Mesendoderm (in vitro differentiated cells): ENCODE results near the gene TSPAN15.
"Not testable (repeated sequence)": the region's sequence is repeated elsewhere in the genome, so short reads cannot be mapped to it uniquely, and the experiment has no call there.

Source experiments
- DNase-seq: peaks from one replicate; pipeline ENCODE4 v3.0.0; 2013
- H2AK5ac ChIP-seq: 2 replicates; pipeline ENCODE4 v1.6.1; 2013; ENCODE audit warnings: low read length, inconsistent platforms
- H2BK120ac ChIP-seq: 2 replicates; pipeline ENCODE4 v1.6.1; 2013; ENCODE audit warnings: low read depth, mild to moderate bottlenecking, low read length, moderate library complexity, mixed read lengths
- H2BK15ac ChIP-seq: replicated peaks from 2 replicates; pipeline ENCODE4 v1.6.1; 2013; ENCODE audit warnings: low read depth, mild to moderate bottlenecking, moderate library complexity
- H2BK5ac ChIP-seq: 2 replicates; pipeline ENCODE4 v1.6.1; 2013; ENCODE audit warnings: low read length, inconsistent platforms
- H3K18ac ChIP-seq: 2 replicates; pipeline ENCODE4 v1.6.1; 2013; ENCODE audit warnings: mild to moderate bottlenecking, low read length, mixed read lengths
- H3K23ac ChIP-seq: one replicate; pipeline ENCODE4 v1.6.1; 2013; ENCODE audit warnings: low read length
- H3K27ac ChIP-seq: 2 replicates; pipeline ENCODE4 v1.5.1; 2013; ENCODE audit warnings: low read depth, mild to moderate bottlenecking, inconsistent platforms, low read length, moderate library complexity
- H3K27me3 ChIP-seq: 2 replicates; pipeline ENCODE4 v1.6.1; 2013; ENCODE audit warnings: low read length, control low read depth, mild to moderate bottlenecking, inconsistent platforms; ENCODE audit not compliant: insufficient read depth, poor library complexity
- H3K36me3 ChIP-seq: 2 replicates; pipeline ENCODE4 v1.6.1; 2013; ENCODE audit warnings: low read length, inconsistent platforms; ENCODE audit not compliant: control insufficient read depth, insufficient read depth
- H3K4ac ChIP-seq: one replicate; pipeline ENCODE4 v1.6.1; 2013; ENCODE audit warnings: low read depth, mild to moderate bottlenecking, low read length, moderate library complexity
- H3K4me1 ChIP-seq: 2 replicates; pipeline ENCODE4 v1.6.1; 2013; ENCODE audit warnings: low read depth, low read length, inconsistent platforms; ENCODE audit not compliant: control insufficient read depth
- H3K4me2 ChIP-seq: 2 replicates; pipeline ENCODE4 v1.6.1; 2013; ENCODE audit warnings: low read length
- H3K4me3 ChIP-seq: 2 replicates; pipeline ENCODE4 v1.5.1; 2013; ENCODE audit warnings: mild to moderate bottlenecking, low read length
- H3K56ac ChIP-seq: one replicate; pipeline ENCODE4 v1.6.1; 2013; ENCODE audit warnings: low read length
- H3K79me1 ChIP-seq: 2 replicates; pipeline ENCODE4 v1.6.1; 2013; ENCODE audit warnings: low read length, inconsistent platforms
- H3K79me2 ChIP-seq: 2 replicates; pipeline ENCODE4 v1.6.1; 2013; ENCODE audit warnings: mild to moderate bottlenecking, low read length; ENCODE audit not compliant: control insufficient read depth, insufficient read depth
- H3K9ac ChIP-seq: 2 replicates; pipeline ENCODE4 v1.6.1; 2013; ENCODE audit warnings: low read length, inconsistent platforms
- H4K5ac ChIP-seq: one replicate; pipeline ENCODE4 v1.6.1; 2013; ENCODE audit warnings: low read length
- H4K8ac ChIP-seq: one replicate; pipeline ENCODE4 v1.6.1; 2013; ENCODE audit warnings: low read depth, mild to moderate bottlenecking, control low read depth, low read length, moderate library complexity
- WGBS: extraction: QIAGEN DNeasy Blood & Tissue Kit; methylation state at CpG from one replicate; pipeline ENCODE4 v1.1.7; 2013; ENCODE audit warnings: low lambda C conversion rate, missing lambda C conversion rate; ENCODE audit not compliant: insufficient coverage; ENCODE audit errors: extremely low coverage; 5-methylcytosine and 5-hydroxymethylcytosine counted together

The TSPAN15 gene

DNA sequence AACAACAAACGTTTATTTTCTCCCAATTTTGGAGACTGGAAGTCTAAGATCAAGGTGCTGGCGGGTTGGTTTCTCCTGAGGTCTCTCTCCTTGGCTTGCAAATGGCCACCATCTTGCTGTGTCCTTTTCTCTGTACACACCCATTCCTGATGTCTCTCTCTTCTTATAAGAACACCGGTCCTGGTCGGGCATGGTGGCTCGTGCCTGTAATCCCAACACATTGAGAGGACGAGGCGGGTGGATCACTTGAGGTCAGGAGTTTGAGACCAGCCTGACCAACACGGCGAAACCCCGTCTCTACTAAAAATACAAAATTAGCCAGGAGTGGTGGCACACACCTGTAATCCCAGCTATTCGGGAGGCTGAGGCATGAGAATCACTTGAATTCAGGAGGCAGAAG lies 85.3 kb downstream of the TSPAN15 start:
- H2BK15ac ChIP-seq, DNase-seq, H3K36me3 ChIP-seq, H2BK120ac ChIP-seq, H3K9ac ChIP-seq, H3K79me2 ChIP-seq, H2BK5ac ChIP-seq, H3K27ac ChIP-seq, H3K4me1 ChIP-seq, H3K4me2 ChIP-seq, H3K23ac ChIP-seq, H3K27me3 ChIP-seq, H3K4me3 ChIP-seq, H2AK5ac ChIP-seq, H3K56ac ChIP-seq, H3K79me1 ChIP-seq, H3K4ac ChIP-seq, H4K5ac ChIP-seq, H3K18ac ChIP-seq, H4K8ac ChIP-seq: not testable (repeated sequence)
- no CpG with 5 or more reads among the region's 11 CpGs for WGBS

DNA sequence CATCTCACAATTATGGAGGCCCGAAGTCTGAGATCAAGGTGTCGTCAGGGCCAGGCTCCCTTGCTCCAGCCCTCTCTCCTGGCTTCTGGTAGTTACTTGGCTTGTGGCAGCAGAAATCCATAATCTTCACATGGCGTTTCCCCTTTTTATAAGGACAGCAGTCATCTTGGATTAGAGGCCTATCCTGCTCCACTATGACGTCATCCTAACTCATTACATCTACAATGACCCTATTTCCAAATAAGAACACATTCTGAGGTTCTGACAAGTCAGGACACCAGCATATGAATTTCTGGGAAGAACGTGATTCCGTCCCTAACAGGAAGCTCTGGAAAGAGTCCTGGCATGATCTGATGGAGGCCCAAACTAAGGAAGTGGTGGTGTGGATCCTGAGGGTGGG lies 86.2 kb downstream of the TSPAN15 start:
- Histone ChIP-seq H2BK15ac (no peak overlapping the region), H4K5ac (no peak overlapping the region), H3K4me2 (no peak overlapping the region), H3K18ac (no peak overlapping the region), H3K27ac (no peak overlapping the region), H3K79me1 (no peaks in the 10 kb centered on the region), H3K4ac (no peak overlapping the region), H3K4me3 (no peak overlapping the region), H2BK120ac (no peak overlapping the region), H2BK5ac (no peak overlapping the region), H3K36me3 (no peaks in the 10 kb centered on the region), H3K56ac (no peak overlapping the region), H3K27me3 (no peaks in the 10 kb centered on the region), H3K79me2 (no peaks in the 10 kb centered on the region), H2AK5ac (no peak overlapping the region), H3K23ac (no peak overlapping the region), H4K8ac (no peak overlapping the region), H3K9ac (no peak overlapping the region), H3K4me1 (no peaks in the 10 kb centered on the region)
- DNase-seq = no peak
- no CpG with 5 or more reads among the region's 6 CpGs for WGBS

DNA sequence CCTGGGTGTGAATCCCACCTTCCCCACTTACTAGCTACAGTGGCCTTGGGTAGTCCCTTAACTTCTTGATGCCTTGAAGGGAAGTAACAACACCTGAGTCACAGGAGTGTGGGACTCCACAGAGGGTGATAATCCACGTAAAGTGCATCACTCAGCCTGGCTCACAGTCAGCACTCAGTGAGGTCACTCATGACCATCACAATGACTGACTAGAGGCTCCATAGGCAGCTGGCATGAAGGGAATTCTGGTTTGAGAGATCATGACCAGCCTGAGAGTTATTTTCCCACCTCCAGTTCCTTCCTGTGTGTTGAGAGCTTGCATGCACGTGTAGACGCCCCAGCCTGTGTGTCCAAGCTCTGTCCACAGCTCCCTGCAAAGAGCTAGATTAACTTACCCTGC lies 87.2 kb downstream of the TSPAN15 start:
- H4K8ac ChIP-seq = no peak overlapping the region
- WGBS = no CpG with 5 or more reads among the region's 3 CpGs

DNA sequence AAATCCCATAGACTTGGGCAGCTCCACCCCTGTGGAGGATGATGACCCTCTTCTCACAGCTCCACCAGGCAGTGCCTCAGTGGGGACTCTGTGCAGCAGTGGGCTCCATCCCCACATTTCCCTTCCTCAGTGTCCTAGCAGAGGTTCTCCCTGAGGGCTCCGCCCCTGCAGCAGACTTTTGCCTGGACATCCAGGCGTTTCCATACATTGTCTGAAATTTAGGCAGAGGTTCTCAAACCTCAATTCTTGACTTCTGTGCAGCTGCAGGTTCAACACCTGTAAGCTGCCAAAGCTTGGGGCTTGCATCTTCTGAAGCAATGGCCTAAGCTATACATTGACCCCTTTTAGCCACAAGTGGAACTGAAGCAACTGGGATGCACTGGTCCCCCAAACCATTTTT lies 90.2 kb downstream of the TSPAN15 start:
- Histone ChIP-seq H3K27me3 (no peaks in the 10 kb centered on the region), H2BK5ac (no peak overlapping the region), H4K8ac (no peak overlapping the region), H3K56ac (no peak overlapping the region), H3K79me1 (no peaks in the 10 kb centered on the region), H3K23ac (no peak overlapping the region), H2AK5ac (no peak overlapping the region), H3K36me3 (no peaks in the 10 kb centered on the region), H4K5ac (no peak overlapping the region), H2BK120ac (no peak overlapping the region), H3K79me2 (no peaks in the 10 kb centered on the region), H3K4me1 (no peaks in the 10 kb centered on the region), H3K4me3 (no peak overlapping the region), H3K27ac (no peak overlapping the region), H3K4me2 (no peak overlapping the region), H3K18ac (no peak overlapping the region), H3K9ac (no peak overlapping the region), H2BK15ac (no peak overlapping the region), H3K4ac (no peak overlapping the region)
- WGBS = no CpG with 5 or more reads among the region's 2 CpGs
- no peak for DNase-seq

More for the DNA sequence above, 87.2 kb downstream of the TSPAN15 start:
- H2BK5ac ChIP-seq = no peak overlapping the region
- no peak overlapping the region for H3K56ac ChIP-seq
- no peak overlapping the region for H3K18ac ChIP-seq
- H3K23ac ChIP-seq = no peak overlapping the region
- no peak overlapping the region for H3K4me3 ChIP-seq
- no peaks in the 10 kb centered on the region for H3K27me3 ChIP-seq
- no peak overlapping the region for H3K4ac ChIP-seq
- H3K4me2 ChIP-seq = no peak overlapping the region
- H4K5ac ChIP-seq = no peak overlapping the region
- no peak overlapping the region for H3K27ac ChIP-seq
- H3K9ac ChIP-seq = no peak overlapping the region
- H2BK15ac ChIP-seq = no peak overlapping the region
- H3K79me1 ChIP-seq = no peaks in the 10 kb centered on the region
- no peaks in the 10 kb centered on the region for H3K36me3 ChIP-seq
- no peaks in the 10 kb centered on the region for H3K4me1 ChIP-seq
- H2BK120ac ChIP-seq = no peak overlapping the region
- no peak overlapping the region for H2AK5ac ChIP-seq
- H3K79me2 ChIP-seq = no peaks in the 10 kb centered on the region
- no peak for DNase-seq

DNA sequence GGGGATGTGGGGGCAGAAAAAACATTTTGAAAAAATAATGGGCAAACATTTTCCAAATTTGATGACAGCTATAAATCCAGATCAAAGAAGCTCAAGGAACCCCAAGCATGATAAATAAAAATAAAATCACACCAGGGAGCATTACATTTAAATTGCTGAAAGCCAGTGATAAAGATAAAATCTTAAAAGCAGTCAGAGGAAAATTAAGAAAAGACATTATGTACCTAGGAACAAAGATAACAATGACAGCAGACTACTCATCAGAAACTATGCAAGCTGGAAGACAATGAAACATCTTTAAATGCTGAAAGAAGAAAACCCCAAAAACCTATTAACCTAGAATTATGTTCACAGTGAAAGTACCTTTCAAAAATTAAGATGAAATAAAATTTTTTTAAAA lies 98.7 kb downstream of the TSPAN15 start:
- H3K4me1 ChIP-seq = no peaks in the 10 kb centered on the region
- no peaks in the 10 kb centered on the region for H3K36me3 ChIP-seq
- H3K4me2 ChIP-seq = no peak overlapping the region
- no peaks in the 10 kb centered on the region for H3K27me3 ChIP-seq
- no peak overlapping the region for H3K4ac ChIP-seq
- H2BK5ac ChIP-seq = no peak overlapping the region
- H2AK5ac ChIP-seq = no peak overlapping the region
- no peak overlapping the region for H3K27ac ChIP-seq
- no peak overlapping the region for H3K9ac ChIP-seq
- H2BK15ac ChIP-seq = no peak overlapping the region
- H4K5ac ChIP-seq = no peak overlapping the region
- H3K79me2 ChIP-seq = no peaks in the 10 kb centered on the region
- H3K23ac ChIP-seq = no peak overlapping the region
- no peak overlapping the region for H4K8ac ChIP-seq
- no peaks in the 10 kb centered on the region for H3K79me1 ChIP-seq
- DNase-seq = no peak
- no peak overlapping the region for H3K4me3 ChIP-seq
- H2BK120ac ChIP-seq = no peak overlapping the region
- H3K56ac ChIP-seq = no peak overlapping the region
- no peak overlapping the region for H3K18ac ChIP-seq

DNA sequence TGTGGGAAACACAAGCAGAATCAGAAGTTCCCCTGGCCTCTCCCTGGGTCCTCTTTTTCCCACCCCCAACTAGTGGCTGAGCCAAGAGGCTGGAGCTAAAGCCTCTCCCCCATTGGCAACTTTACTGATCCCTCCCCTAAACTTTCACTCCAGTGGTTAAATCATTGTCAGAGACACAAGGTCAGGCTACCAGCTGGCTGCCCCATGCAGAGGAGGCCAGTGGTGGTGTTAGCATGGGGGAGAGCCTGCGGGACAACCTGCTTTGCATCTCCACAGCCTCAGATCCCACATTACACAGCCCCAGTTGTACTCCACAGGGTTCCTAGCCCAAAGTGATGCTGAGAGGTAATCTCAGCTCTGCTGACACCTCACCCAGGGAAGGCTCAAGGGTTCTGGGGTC lies 101.0 kb downstream of the TSPAN15 start:
- no peaks in the 10 kb centered on the region for H3K79me2 ChIP-seq
- H2BK15ac ChIP-seq = no peak overlapping the region
- no peaks in the 10 kb centered on the region for H3K36me3 ChIP-seq
- no peak overlapping the region for H4K5ac ChIP-seq
- no peaks in the 10 kb centered on the region for H3K79me1 ChIP-seq
- no CpG with 5 or more reads among the region's 1 CpG for WGBS
- H3K4me3 ChIP-seq = no peak overlapping the region
- no peak overlapping the region for H3K4ac ChIP-seq
- H3K9ac ChIP-seq = no peak overlapping the region
- DNase-seq = no peak
- H3K4me1 ChIP-seq = no peaks in the 10 kb centered on the region
- H3K23ac ChIP-seq = no peak overlapping the region
- H4K8ac ChIP-seq = no peak overlapping the region
- no peak overlapping the region for H3K18ac ChIP-seq
- H2BK120ac ChIP-seq = no peak overlapping the region
- no peak overlapping the region for H3K27ac ChIP-seq
- H3K4me2 ChIP-seq = no peak overlapping the region
- no peak overlapping the region for H3K56ac ChIP-seq
- H2AK5ac ChIP-seq = no peak overlapping the region
- H2BK5ac ChIP-seq = no peak overlapping the region
- no peaks in the 10 kb centered on the region for H3K27me3 ChIP-seq
